PC-3 (cell line): ENCODE data around the gene SFXN4.
"Not testable (repeated sequence)": the region's sequence is repeated elsewhere in the genome, so short reads cannot be mapped to it uniquely, and the experiment has no call there.

Experiments
- EZH2phosphoT487 ChIP-seq: fragments of 300-600 bp; sonication (generic); IDR thresholded peaks from 2 replicates; pipeline ENCODE4 v1.6.1; 2018; ENCODE audit warnings: mild to moderate bottlenecking, antibody characterized with exemption, low read length, borderline replicate concordance
- TF ChIP-seq, protein P1 (sequence below): fragments of 300-600 bp; sonication (generic); conservative IDR thresholded peaks from 2 replicates; pipeline ENCODE4 v1.5.1; 2017; ENCODE audit warnings: antibody characterized with exemption, low read depth, mild to moderate bottlenecking, low read length

GRCh38 chr10:119151601-119152000 lies 13.9 kb downstream of the SFXN4 start:
- TF ChIP-seq, protein P1, sequence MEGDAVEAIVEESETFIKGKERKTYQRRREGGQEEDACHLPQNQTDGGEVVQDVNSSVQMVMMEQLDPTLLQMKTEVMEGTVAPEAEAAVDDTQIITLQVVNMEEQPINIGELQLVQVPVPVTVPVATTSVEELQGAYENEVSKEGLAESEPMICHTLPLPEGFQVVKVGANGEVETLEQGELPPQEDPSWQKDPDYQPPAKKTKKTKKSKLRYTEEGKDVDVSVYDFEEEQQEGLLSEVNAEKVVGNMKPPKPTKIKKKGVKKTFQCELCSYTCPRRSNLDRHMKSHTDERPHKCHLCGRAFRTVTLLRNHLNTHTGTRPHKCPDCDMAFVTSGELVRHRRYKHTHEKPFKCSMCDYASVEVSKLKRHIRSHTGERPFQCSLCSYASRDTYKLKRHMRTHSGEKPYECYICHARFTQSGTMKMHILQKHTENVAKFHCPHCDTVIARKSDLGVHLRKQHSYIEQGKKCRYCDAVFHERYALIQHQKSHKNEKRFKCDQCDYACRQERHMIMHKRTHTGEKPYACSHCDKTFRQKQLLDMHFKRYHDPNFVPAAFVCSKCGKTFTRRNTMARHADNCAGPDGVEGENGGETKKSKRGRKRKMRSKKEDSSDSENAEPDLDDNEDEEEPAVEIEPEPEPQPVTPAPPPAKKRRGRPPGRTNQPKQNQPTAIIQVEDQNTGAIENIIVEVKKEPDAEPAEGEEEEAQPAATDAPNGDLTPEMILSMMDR: not testable (repeated sequence)
- not testable (repeated sequence) for TF ChIP-seq EZH2phosphoT487
